ENCODE data around the gene ADCY5. TPM values are rescaled to one million over a fixed set of nuclear protein-coding genes. Genes with fewer than 3 reads are reported as not detected.
A peak's percentile ranks its signal among the peaks of the same experiment; 100 is the strongest.

The ADCY5 gene
- total and polyA plus RNA-seq, 8 donors: 3.4 to 17.6 (median 14.2) TPM

DNA sequence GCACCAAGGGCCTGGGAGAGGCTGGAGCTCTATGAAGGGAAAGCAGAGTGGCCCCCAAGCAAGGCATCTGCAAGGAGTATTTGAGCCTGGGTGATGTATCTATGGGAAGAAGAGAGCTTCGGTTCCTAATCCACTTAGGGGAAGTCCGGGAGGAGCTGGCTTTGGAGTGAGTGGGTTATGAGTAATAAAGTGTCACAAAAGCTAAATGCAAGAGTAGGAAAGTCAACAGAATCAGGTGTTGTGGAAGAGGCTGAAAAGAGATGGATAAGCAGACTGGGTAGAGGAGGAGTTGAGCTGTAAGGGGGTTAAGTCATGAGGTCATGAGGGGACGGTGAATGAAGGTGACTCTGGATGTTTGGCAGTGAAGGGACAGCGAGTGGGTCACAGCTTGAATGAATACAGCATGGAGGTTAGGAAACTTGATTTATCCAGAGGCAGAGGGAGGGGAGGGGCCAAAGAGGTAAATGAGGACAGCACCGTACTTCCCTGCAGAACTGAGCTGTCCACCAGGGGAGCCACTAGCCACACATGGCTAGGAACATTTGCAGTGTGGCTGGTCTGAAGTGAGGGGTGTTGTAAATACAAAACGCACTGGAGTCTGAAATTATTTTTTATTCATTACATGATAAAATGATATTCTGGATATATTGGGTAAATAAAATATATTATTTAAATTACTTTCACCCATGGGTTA, 83.3 kb downstream of the ADCY5 start:
- Histone ChIP-seq H3K9me3 (no peaks in the 10 kb centered on the region), H3K27ac (no peak overlapping the region), H3K36me3 (no peaks in the 10 kb centered on the region), H3K27me3 (no peaks in the 10 kb centered on the region), H3K4me3 (no peak overlapping the region), H3K4me1 (no peaks in the 10 kb centered on the region)
- TF ChIP-seq CTCF (IDR thresholded peaks at IDR 0.05): peak in 1 of 2 donors; percentile 11
- DNase-seq (no peak), ATAC-seq (peak; percentile 36)
- intact Hi-C loops (cut with DNase I): no loop called here

- Histone ChIP-seq H3K36me3 (no peaks in the 10 kb centered on the region), H3K9me3 (no peaks in the 10 kb centered on the region), H3K4me1 (no peaks in the 10 kb centered on the region), H3K27me3 (no peaks in the 10 kb centered on the region), H3K27ac (no peak overlapping the region), H3K4me3 (no peak overlapping the region)
- no peak for ATAC-seq
- DNase-seq: no peak
- intact Hi-C loops (cut with DNase I): no loop called here
- no peak for TF ChIP-seq CTCF (IDR thresholded peaks at IDR 0.05)
These were observed 87.8 kb downstream of the ADCY5 start for GRCh38 chr3:123361071-123361470.

GRCh38 chr3:123357275-123357674, 91.6 kb downstream of the ADCY5 start:
- H3K9me3 ChIP-seq: no peaks in the 10 kb centered on the region
- no peak for DNase-seq
- H3K4me1 ChIP-seq: no peaks in the 10 kb centered on the region
- no peaks in the 10 kb centered on the region for H3K36me3 ChIP-seq
- intact Hi-C loops (cut with DNase I): no loop called here
- H3K27ac ChIP-seq: no peak overlapping the region
- no peak overlapping the region for H3K4me3 ChIP-seq
- TF ChIP-seq CTCF (IDR thresholded peaks at IDR 0.05): no peak
- ATAC-seq: no peak
- no peaks in the 10 kb centered on the region for H3K27me3 ChIP-seq

- no peak for DNase-seq
- Histone ChIP-seq H3K36me3 (no peaks in the 10 kb centered on the region), H3K9me3 (no peaks in the 10 kb centered on the region), H3K27ac (no peak overlapping the region), H3K4me3 (no peak overlapping the region), H3K27me3 (peaks cover 0 to 22% of the 10 kb centered on the region in 2 donors), H3K4me1 (no peaks in the 10 kb centered on the region)
- intact Hi-C loops (cut with DNase I): no loop called here
- ATAC-seq: no peak
- no peak for TF ChIP-seq CTCF (IDR thresholded peaks at IDR 0.05)
These were observed 95.0 kb downstream of the ADCY5 start for GRCh38 chr3:123353850-123354233.

GRCh38 chr3:123353227-123353849, 95.6 kb downstream of the ADCY5 start:
- no peak overlapping the region for H3K4me3 ChIP-seq
- no peaks in the 10 kb centered on the region for H3K36me3 ChIP-seq
- H3K27ac ChIP-seq: no peak overlapping the region
- no peak for DNase-seq
- no peak for ATAC-seq
- intact Hi-C loops (cut with DNase I): no loop called here
- H3K4me1 ChIP-seq: no peaks in the 10 kb centered on the region
- H3K9me3 ChIP-seq: no peaks in the 10 kb centered on the region
- TF ChIP-seq CTCF (IDR thresholded peaks at IDR 0.05): no peak
- H3K27me3 ChIP-seq: peaks cover 0 to 27% of the 10 kb centered on the region in 2 donors
